LNCAP (cell line): ENCODE data around the gene MAP4K4.

ENCODE experiments used
- CTCF ChIP-seq: fragments of 450-650 bp; IDR thresholded peaks from 2 replicates; pipeline ENCODE4 v1.5.1; 2017; ENCODE audit warnings: mild to moderate bottlenecking

Gene MAP4K4

GRCh38 chr2:101815154-101815553 is 117.6 kb downstream of the MAP4K4 start:
- no peak for TF ChIP-seq CTCF

- no peak for TF ChIP-seq CTCF
Measured at GRCh38 chr2:101815739-101816391, 118.4 kb downstream of the MAP4K4 start.

GRCh38 chr2:101816598-101816997 is 119.1 kb downstream of the MAP4K4 start:
- TF ChIP-seq CTCF = no peak

- TF ChIP-seq CTCF = no peak
Measured at GRCh38 chr2:101817481-101817880, 120.0 kb downstream of the MAP4K4 start.

- TF ChIP-seq CTCF = no peak
Measured at GRCh38 chr2:101818531-101819451, 121.3 kb downstream of the MAP4K4 start.

- no peak for TF ChIP-seq CTCF
Measured at GRCh38 chr2:101820519-101820918, 123.0 kb downstream of the MAP4K4 start.

- no peak for TF ChIP-seq CTCF
Measured at GRCh38 chr2:101821059-101821805, 123.7 kb downstream of the MAP4K4 start.
